Trophoblast cell (in vitro differentiated cells and primary cell): Measurements from ENCODE around the gene ZMYND15.
A peak's percentile ranks its signal among the peaks of the same experiment; 100 is the strongest.

Experiments
- DNase-seq, 2 donors: peaks; one replicate each; pipeline ENCODE4 v3.0.0-alpha.2; 2016
- H2AFZ ChIP-seq: 2 replicates; pipeline ENCODE4 v1.6.1; 2013; ENCODE audit warnings: low read length, moderate library complexity, mild to moderate bottlenecking; ENCODE audit not compliant: insufficient read depth, poor library complexity
- H2AK5ac ChIP-seq: 2 replicates; pipeline ENCODE4 v1.6.1; 2013; ENCODE audit warnings: mild to moderate bottlenecking, low read length
- H2BK120ac ChIP-seq: 2 replicates; pipeline ENCODE4 v1.6.1; 2013; ENCODE audit warnings: low read length, mild to moderate bottlenecking, moderate library complexity; ENCODE audit not compliant: insufficient read depth, poor library complexity
- H2BK12ac ChIP-seq: 2 replicates; pipeline ENCODE4 v1.6.1; 2013; ENCODE audit warnings: mild to moderate bottlenecking, low read length, moderate library complexity
- H2BK5ac ChIP-seq: 2 replicates; pipeline ENCODE4 v1.6.1; 2013; ENCODE audit warnings: low read length, low read depth, moderate library complexity, mild to moderate bottlenecking; ENCODE audit not compliant: poor library complexity
- H3K14ac ChIP-seq: 2 replicates; pipeline ENCODE4 v1.6.1; 2013; ENCODE audit warnings: mild to moderate bottlenecking, low read length
- H3K18ac ChIP-seq: 2 replicates; pipeline ENCODE4 v1.6.1; 2013; ENCODE audit warnings: mild to moderate bottlenecking, low read length
- H3K23ac ChIP-seq: 2 replicates; pipeline ENCODE4 v1.6.1; 2013; ENCODE audit warnings: low read length
- H3K27ac ChIP-seq: 2 replicates; pipeline ENCODE4 v1.5.1; 2013; ENCODE audit warnings: low read depth, mild to moderate bottlenecking, inconsistent platforms, low read length, moderate library complexity
- H3K27me3 ChIP-seq: 2 replicates; pipeline ENCODE4 v1.6.1; 2013; ENCODE audit warnings: inconsistent platforms, mild to moderate bottlenecking, low read length, moderate library complexity; ENCODE audit not compliant: insufficient read depth
- H3K36me3 ChIP-seq, 2 experiments: 1 replicate in 1 of 2; 2 replicates in 1 of 2; pipeline ENCODE4 v1.6.1; 2013; ENCODE audit warnings: low read length in 2 of 2, mild to moderate bottlenecking in 2 of 2, moderate library complexity in 1 of 2; ENCODE audit not compliant: insufficient read depth in 2 of 2, control insufficient read depth in 1 of 2
- H3K4ac ChIP-seq: 2 replicates; pipeline ENCODE4 v1.6.1; 2013; ENCODE audit warnings: low read depth, mild to moderate bottlenecking, low read length, moderate library complexity
- H3K4me1 ChIP-seq, 2 experiments: 1 replicate in 1 of 2; 2 replicates in 1 of 2; pipeline ENCODE4 v1.6.1; 2013; ENCODE audit warnings: low read length in 2 of 2, mild to moderate bottlenecking in 2 of 2, moderate library complexity in 1 of 2; ENCODE audit not compliant: insufficient read depth in 2 of 2, control insufficient read depth in 1 of 2
- H3K4me2 ChIP-seq: 2 replicates; pipeline ENCODE4 v1.6.1; 2013; ENCODE audit warnings: inconsistent platforms, mild to moderate bottlenecking, low read length, moderate library complexity
- H3K4me3 ChIP-seq: 2 replicates; pipeline ENCODE4 v1.5.1; 2013; ENCODE audit warnings: mild to moderate bottlenecking, low read depth, low read length, inconsistent platforms
- H3K79me1 ChIP-seq: one replicate; pipeline ENCODE4 v1.6.1; 2013; ENCODE audit warnings: low read length
- H3K79me2 ChIP-seq: 2 replicates; pipeline ENCODE4 v1.6.1; 2013; ENCODE audit warnings: low read length, mild to moderate bottlenecking; ENCODE audit not compliant: control insufficient read depth, insufficient read depth, poor library complexity
- H3K9ac ChIP-seq: 2 replicates; pipeline ENCODE4 v1.6.1; 2013; ENCODE audit warnings: mild to moderate bottlenecking, low read length
- H3K9me3 ChIP-seq: 2 replicates; pipeline ENCODE4 v1.6.1; 2013; ENCODE audit warnings: low read depth, mild to moderate bottlenecking, control low read depth, inconsistent platforms, low read length; ENCODE audit not compliant: insufficient read depth
- H4K12ac ChIP-seq: 2 replicates; pipeline ENCODE4 v1.6.1; 2013; ENCODE audit warnings: low read depth, mild to moderate bottlenecking, low read length, moderate library complexity
- H4K8ac ChIP-seq: 2 replicates; pipeline ENCODE4 v1.6.1; 2013; ENCODE audit warnings: low read depth, mild to moderate bottlenecking, low read length, moderate library complexity
- H4K91ac ChIP-seq: one replicate; pipeline ENCODE4 v1.6.1; 2013; ENCODE audit warnings: low read depth, mild to moderate bottlenecking, low read length, moderate library complexity
- WGBS: extraction: QIAGEN DNeasy Blood & Tissue Kit; methylation state at CpG from one replicate; pipeline ENCODE4 v1.1.7; 2013; ENCODE audit warnings: missing lambda C conversion rate; ENCODE audit not compliant: insufficient read length, insufficient coverage; ENCODE audit errors: extremely low coverage; 5-methylcytosine and 5-hydroxymethylcytosine counted together

Gene ZMYND15

GRCh38 chr17:4780325-4780955, 40.8 kb downstream of the ZMYND15 start:
- Histone ChIP-seq H3K27ac (no peak overlapping the region), H3K4ac (no peak overlapping the region), H3K79me2 (no peaks in the 10 kb centered on the region), H3K9ac (no peak overlapping the region), H3K27me3 (no peaks in the 10 kb centered on the region), H2AK5ac (no peak overlapping the region), H2BK120ac (no peak overlapping the region), H3K9me3 (peaks cover 5% of the 10 kb centered on the region), H4K91ac (no peak overlapping the region), H3K18ac (no peak overlapping the region), H3K4me2 (no peak overlapping the region), H2BK12ac (no peak overlapping the region), H4K12ac (no peak overlapping the region), H2AFZ (no peak overlapping the region), H3K4me3 (no peak overlapping the region), H3K79me1 (no peaks in the 10 kb centered on the region), H2BK5ac (no peak overlapping the region), H4K8ac (no peak overlapping the region), H3K14ac (no peak overlapping the region), H3K36me3 (no peaks in the 10 kb centered on the region), H3K23ac (no peak overlapping the region), H3K4me1 (no peaks in the 10 kb centered on the region)
- no CpG with 5 or more reads among the region's 11 CpGs for WGBS
- peak; percentile 66 to 68 for DNase-seq

GRCh38 chr17:4782652-4783051, 43.0 kb downstream of the ZMYND15 start:
- peak overlapping the region; percentile 33 for H3K4me3 ChIP-seq
- H3K27me3 ChIP-seq = no peaks in the 10 kb centered on the region
- no peak overlapping the region for H2AFZ ChIP-seq
- H3K14ac ChIP-seq = no peak overlapping the region
- H2AK5ac ChIP-seq = no peak overlapping the region
- no peak overlapping the region for H3K27ac ChIP-seq
- H3K4ac ChIP-seq = no peak overlapping the region
- H3K18ac ChIP-seq = no peak overlapping the region
- no peak overlapping the region for H3K23ac ChIP-seq
- no peak overlapping the region for H3K4me2 ChIP-seq
- no peak overlapping the region for H3K9ac ChIP-seq
- no peak overlapping the region for H2BK120ac ChIP-seq
- H3K9me3 ChIP-seq = peaks cover 5% of the 10 kb centered on the region
- DNase-seq = no peak
- no peak overlapping the region for H4K91ac ChIP-seq
- no peak overlapping the region for H2BK12ac ChIP-seq
- H3K79me2 ChIP-seq = no peaks in the 10 kb centered on the region
- H3K36me3 ChIP-seq = no peaks in the 10 kb centered on the region
- H2BK5ac ChIP-seq = no peak overlapping the region
- no CpG with 5 or more reads among the region's 28 CpGs for WGBS
- no peaks in the 10 kb centered on the region for H3K79me1 ChIP-seq
- H4K8ac ChIP-seq = no peak overlapping the region
- no peak overlapping the region for H4K12ac ChIP-seq
- no peaks in the 10 kb centered on the region for H3K4me1 ChIP-seq

GRCh38 chr17:4785311-4786105, 45.9 kb downstream of the ZMYND15 start:
- Histone ChIP-seq H4K91ac (no peak overlapping the region), H2BK12ac (no peak overlapping the region), H3K9me3 (peaks cover 5% of the 10 kb centered on the region), H2AK5ac (no peak overlapping the region), H3K79me2 (peaks cover 11% of the 10 kb centered on the region), H3K27ac (no peak overlapping the region), H3K4me2 (no peak overlapping the region), H3K27me3 (no peaks in the 10 kb centered on the region), H3K9ac (no peak overlapping the region), H2BK120ac (no peak overlapping the region), H3K14ac (no peak overlapping the region), H3K79me1 (peaks cover 15% of the 10 kb centered on the region), H3K4me3 (no peak overlapping the region), H3K4ac (no peak overlapping the region), H3K18ac (no peak overlapping the region), H4K12ac (no peak overlapping the region), H4K8ac (no peak overlapping the region), H3K23ac (no peak overlapping the region), H3K36me3 (no peaks in the 10 kb centered on the region), H3K4me1 (peaks cover 5 to 8% of the 10 kb centered on the region in 2 experiments), H2AFZ (no peak overlapping the region), H2BK5ac (no peak overlapping the region)
- no peak for DNase-seq
- WGBS = no CpG with 5 or more reads among the region's 61 CpGs

GRCh38 chr17:4786106-4786511, 46.5 kb downstream of the ZMYND15 start, which contains the start of gene VMO1:
Gene VMO1, minus strand, starts transcription at chr17:4786364. Its CDS starts 12 bp downstream, at chr17:4786352.
- H3K79me1 ChIP-seq = peaks cover 16% of the 10 kb centered on the region
- H2AK5ac ChIP-seq = no peak within 1 kb of the TSS
- peaks cover 11% of the 10 kb centered on the region for H3K79me2 ChIP-seq
- H3K27me3 ChIP-seq = no peaks in the 10 kb centered on the region
- no peak for DNase-seq
- no peak within 1 kb of the TSS for H3K14ac ChIP-seq
- no peak within 1 kb of the TSS for H2BK5ac ChIP-seq
- H3K4me2 ChIP-seq = no peak within 1 kb of the TSS
- no peak within 1 kb of the TSS for H4K8ac ChIP-seq
- no peak within 1 kb of the TSS for H3K4ac ChIP-seq
- H3K36me3 ChIP-seq = no peaks in the 10 kb centered on the region
- no peak within 1 kb of the TSS for H2BK12ac ChIP-seq
- H3K4me3 ChIP-seq = no peak within 1 kb of the TSS
- no peak within 1 kb of the TSS for H3K9ac ChIP-seq
- H3K23ac ChIP-seq = no peak within 1 kb of the TSS
- no peak within 1 kb of the TSS for H3K18ac ChIP-seq
- H4K12ac ChIP-seq = no peak within 1 kb of the TSS
- no peak within 1 kb of the TSS for H3K27ac ChIP-seq
- no peak within 1 kb of the TSS for H4K91ac ChIP-seq
- H3K9me3 ChIP-seq = peaks cover 5% of the 10 kb centered on the region
- H2AFZ ChIP-seq = no peak within 1 kb of the TSS
- peaks cover 6 to 8% of the 10 kb centered on the region in 2 experiments for H3K4me1 ChIP-seq
- no CpG with 5 or more reads among the region's 24 CpGs for WGBS
- no peak within 1 kb of the TSS for H2BK120ac ChIP-seq
